GM12864 (cell line): ENCODE measurements around the gene SMIM35.

Source experiments
- DNase-seq: peaks from one replicate; pipeline ENCODE4 v3.0.0-alpha.2; 2011; ENCODE audit warnings: low read depth
- H3K4me3 ChIP-seq: 2 replicates; pipeline ENCODE4 v1.5.1; 2011; ENCODE audit warnings: mild to moderate bottlenecking, low read depth, low read length, control low read depth
- TF ChIP-seq, protein P1 (sequence below): IDR thresholded peaks from 2 replicates; pipeline ENCODE4 v1.5.1; 2011; ENCODE audit warnings: low read depth, mild to moderate bottlenecking, moderate library complexity, low read length, control low read depth, inconsistent platforms; ENCODE audit errors: missing control alignments

Gene SMIM35

GRCh38 chr11:118002010-118002540 lies 84.7 kb downstream of the SMIM35 start:
- no peak for DNase-seq
- TF ChIP-seq, protein P1, sequence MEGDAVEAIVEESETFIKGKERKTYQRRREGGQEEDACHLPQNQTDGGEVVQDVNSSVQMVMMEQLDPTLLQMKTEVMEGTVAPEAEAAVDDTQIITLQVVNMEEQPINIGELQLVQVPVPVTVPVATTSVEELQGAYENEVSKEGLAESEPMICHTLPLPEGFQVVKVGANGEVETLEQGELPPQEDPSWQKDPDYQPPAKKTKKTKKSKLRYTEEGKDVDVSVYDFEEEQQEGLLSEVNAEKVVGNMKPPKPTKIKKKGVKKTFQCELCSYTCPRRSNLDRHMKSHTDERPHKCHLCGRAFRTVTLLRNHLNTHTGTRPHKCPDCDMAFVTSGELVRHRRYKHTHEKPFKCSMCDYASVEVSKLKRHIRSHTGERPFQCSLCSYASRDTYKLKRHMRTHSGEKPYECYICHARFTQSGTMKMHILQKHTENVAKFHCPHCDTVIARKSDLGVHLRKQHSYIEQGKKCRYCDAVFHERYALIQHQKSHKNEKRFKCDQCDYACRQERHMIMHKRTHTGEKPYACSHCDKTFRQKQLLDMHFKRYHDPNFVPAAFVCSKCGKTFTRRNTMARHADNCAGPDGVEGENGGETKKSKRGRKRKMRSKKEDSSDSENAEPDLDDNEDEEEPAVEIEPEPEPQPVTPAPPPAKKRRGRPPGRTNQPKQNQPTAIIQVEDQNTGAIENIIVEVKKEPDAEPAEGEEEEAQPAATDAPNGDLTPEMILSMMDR: no peak
- no peak overlapping the region for H3K4me3 ChIP-seq

GRCh38 chr11:118001494-118001971 lies 85.2 kb downstream of the SMIM35 start:
- TF ChIP-seq, protein P1: no peak
- no peak for DNase-seq
- H3K4me3 ChIP-seq: no peak overlapping the region

- no peak for DNase-seq
- TF ChIP-seq, protein P1: no peak
- H3K4me3 ChIP-seq: no peak overlapping the region
Measured at GRCh38 chr11:118000850-118001228, 85.9 kb downstream of the SMIM35 start.

- no peak overlapping the region for H3K4me3 ChIP-seq
- no peak for DNase-seq
- TF ChIP-seq, protein P1: no peak
Measured at GRCh38 chr11:118000067-118000849, 86.5 kb downstream of the SMIM35 start.

DNA sequence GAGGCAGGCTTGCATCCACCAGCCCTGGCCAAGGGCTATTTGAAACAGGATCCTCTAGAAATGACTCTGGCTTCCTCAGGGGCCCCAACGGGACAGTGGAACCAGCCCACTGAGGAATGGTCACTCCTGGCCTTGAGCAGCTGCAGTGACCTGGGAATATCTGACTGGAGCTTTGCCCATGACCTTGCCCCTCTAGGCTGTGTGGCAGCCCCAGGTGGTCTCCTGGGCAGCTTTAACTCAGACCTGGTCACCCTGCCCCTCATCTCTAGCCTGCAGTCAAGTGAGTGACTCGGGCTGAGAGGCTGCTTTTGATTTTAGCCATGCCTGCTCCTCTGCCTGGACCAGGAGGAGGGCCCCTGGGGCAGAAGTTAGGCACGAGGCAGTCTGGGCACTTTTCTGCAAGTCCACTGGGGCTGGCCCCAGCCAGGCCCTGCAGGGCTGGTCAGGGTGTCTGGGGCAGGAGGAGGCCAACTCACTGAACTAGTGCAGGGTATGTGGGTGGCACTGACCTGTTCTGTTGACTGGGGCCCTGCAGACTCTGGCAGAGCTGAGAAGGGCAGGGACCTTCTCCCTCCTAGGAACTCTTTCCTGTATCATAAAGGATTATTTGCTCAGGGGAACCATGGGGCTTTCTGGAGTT lies 87.3 kb downstream of the SMIM35 start:
- TF ChIP-seq, protein P1: no peak

DNA sequence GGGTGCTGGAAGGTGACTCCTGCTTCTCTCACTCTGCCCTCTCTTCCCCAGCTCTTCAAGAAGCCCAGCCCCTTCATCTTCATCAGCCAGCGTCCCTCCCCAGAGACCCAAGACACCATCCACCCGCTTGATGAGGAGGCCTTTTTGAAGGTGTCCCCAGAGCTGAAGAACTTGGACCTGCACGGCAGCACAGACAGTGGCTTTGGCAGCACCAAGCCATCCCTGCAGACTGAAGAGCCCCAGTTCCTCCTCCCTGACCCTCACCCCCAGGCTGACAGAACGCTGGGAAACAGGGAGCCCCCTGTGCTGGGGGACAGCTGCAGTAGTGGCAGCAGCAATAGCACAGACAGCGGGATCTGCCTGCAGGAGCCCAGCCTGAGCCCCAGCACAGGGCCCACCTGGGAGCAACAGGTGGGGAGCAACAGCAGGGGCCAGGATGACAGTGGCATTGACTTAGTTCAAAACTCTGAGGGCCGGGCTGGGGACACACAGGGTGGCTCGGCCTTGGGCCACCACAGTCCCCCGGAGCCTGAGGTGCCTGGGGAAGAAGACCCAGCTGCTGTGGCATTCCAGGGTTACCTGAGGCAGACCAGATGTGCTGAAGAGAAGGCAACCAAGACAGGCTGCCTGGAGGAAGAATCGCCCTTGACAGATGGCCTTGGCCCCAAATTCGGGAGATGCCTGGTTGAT lies 88.0 kb downstream of the SMIM35 start:
- TF ChIP-seq, protein P1: no peak
- DNase-seq: no peak
- H3K4me3 ChIP-seq: no peak overlapping the region

More for the DNA sequence above, 87.3 kb downstream of the SMIM35 start:
- no peak for DNase-seq
- H3K4me3 ChIP-seq: no peak overlapping the region
